HepG2 (cell line): Measurements from ENCODE around the gene C22orf15. TPM values are rescaled to one million over a fixed set of nuclear protein-coding genes. Genes with fewer than 3 reads are reported as not detected.
A peak's percentile ranks its signal among the peaks of the same experiment; 100 is the strongest.

Experiments used
- ARHGAP35 ChIP-seq: sonication (generic); formaldehyde crosslinking; IDR thresholded peaks from 2 replicates; pipeline ENCODE4 v1.9.0; 2022; ENCODE audit warnings: mild to moderate bottlenecking, inconsistent platforms, moderate library complexity, missing genetic modification reagents, borderline replicate concordance
- CENPT ChIP-seq: sonication (generic); formaldehyde crosslinking; IDR thresholded peaks from 2 replicates; pipeline ENCODE4 v1.8.0; 2022; ENCODE audit warnings: low read depth, mild to moderate bottlenecking, moderate library complexity, missing genetic modification reagents
- HDAC1 ChIP-seq: sonication (generic); formaldehyde crosslinking; IDR thresholded peaks from 2 replicates; pipeline ENCODE4 v1.5.1; 2020; ENCODE audit warnings: mild to moderate bottlenecking, missing genetic modification reagents
- HOXA9 ChIP-seq: sonication (generic); formaldehyde crosslinking; IDR thresholded peaks from 2 replicates; pipeline ENCODE4 v1.8.1; 2022; ENCODE audit warnings: missing genetic modification reagents, mild to moderate bottlenecking, moderate library complexity, borderline replicate concordance
- MED13 ChIP-seq: sonication (generic); formaldehyde crosslinking; IDR thresholded peaks from 2 replicates; pipeline ENCODE4 v1.5.0; 2020; ENCODE audit warnings: missing genetic modification reagents
- SIN3A ChIP-seq: IDR thresholded peaks from 2 replicates; pipeline ENCODE4 v1.6.1; 2011; ENCODE audit warnings: low read depth, mild to moderate bottlenecking, control low read depth, low read length, borderline replicate concordance
- TAF15 ChIP-seq: fragments of 200-400 bp; formaldehyde crosslinking; IDR thresholded peaks from one replicate; pipeline ENCODE4 v1.6.1; 2018; ENCODE audit warnings: mild to moderate bottlenecking, low read depth, low read length; ENCODE audit not compliant: poor library complexity, severe bottlenecking
- TBX3 ChIP-seq: fragments of 450-650 bp; IDR thresholded peaks from 2 replicates; pipeline ENCODE4 v1.6.1; 2017; ENCODE audit warnings: antibody characterized with exemption, mild to moderate bottlenecking, inconsistent platforms, borderline replicate concordance
- TEAD3 ChIP-seq: optimal IDR thresholded peaks from 2 replicates; pipeline ENCODE3; 2016; ENCODE audit warnings: borderline replicate concordance
- TMF1 ChIP-seq: sonication (generic); formaldehyde crosslinking; IDR thresholded peaks from 2 replicates; pipeline ENCODE4 v1.8.1; 2022; ENCODE audit warnings: low read depth, missing genetic modification reagents
- ZBTB38 ChIP-seq: sonication (generic); formaldehyde crosslinking; IDR thresholded peaks from 2 replicates; pipeline ENCODE4 v1.5.1; 2020; ENCODE audit warnings: mild to moderate bottlenecking, missing genetic modification reagents
- ZIK1 ChIP-seq: sonication (generic); formaldehyde crosslinking; IDR thresholded peaks from 2 replicates; pipeline ENCODE4 v1.5.0; 2020; ENCODE audit warnings: mild to moderate bottlenecking, low read depth, missing genetic modification reagents, borderline replicate concordance
- ZKSCAN8 ChIP-seq: IDR thresholded peaks from 2 replicates; pipeline ENCODE4 v1.6.1; 2016; ENCODE audit warnings: borderline replicate concordance, missing genetic modification reagents, missing compliant biosample characterization
- ZNF160 ChIP-seq: sonication (generic); formaldehyde crosslinking; IDR thresholded peaks from 2 replicates; pipeline ENCODE4 v1.8.0; 2022; ENCODE audit warnings: mild to moderate bottlenecking, inconsistent platforms, missing genetic modification reagents
- ZNF337 ChIP-seq: sonication (generic); formaldehyde crosslinking; IDR thresholded peaks from 2 replicates; pipeline ENCODE4 v1.5.1; 2020; ENCODE audit warnings: missing genetic modification reagents, low read depth, mild to moderate bottlenecking, borderline replicate concordance
- ZNF652 ChIP-seq: IDR thresholded peaks from 2 replicates; pipeline ENCODE4 v1.6.1; 2016; ENCODE audit warnings: low read depth, borderline replicate concordance
- ZNF672 ChIP-seq: sonication (generic); formaldehyde crosslinking; IDR thresholded peaks from 2 replicates; pipeline ENCODE4 v1.8.1; 2022; ENCODE audit warnings: missing genetic modification reagents
- ZSCAN25 ChIP-seq: sonication (generic); formaldehyde crosslinking; IDR thresholded peaks from 2 replicates; pipeline ENCODE4 v1.8.0; 2022; ENCODE audit warnings: mild to moderate bottlenecking, missing genetic modification reagents
- polyA plus RNA-seq, 8 experiments: library from polyadenylated mRNA; depleted of rRNA in 3 of 8; stranded (reverse) in 7 of 8; unstranded in 1 of 8; fragments of >200 nt; fragmentation: Illumina TruSeq in 4 of 8; extraction: Trizol in 4 of 8; gene quantifications; 2 replicates each; pipeline versions ENCODE4 v1.2.1 to v1.2.3, GENCODE V29; 2011 to 2016; ENCODE audit warnings: low read depth in 4 of 8, missing spikeins in 1 of 8, mixed read lengths in 1 of 8; ENCODE audit not compliant: insufficient read depth in 1 of 8
- total RNA-seq, 5 experiments: library from RNA; depleted of rRNA; stranded (reverse); fragments of >200 nt; fragmentation: Illumina TruSeq; extraction: Trizol; gene quantifications; 2 replicates each; pipeline ENCODE4 v1.2.3, GENCODE V29; 2016; ENCODE audit warnings: low read depth in 1 of 5
- TF ChIP-seq, protein P1 (sequence below): sonication (generic); IDR thresholded peaks from 2 replicates; pipeline ENCODE4 v1.6.1; 2016; ENCODE audit warnings: low read depth, borderline replicate concordance
- TF ChIP-seq, protein P2 (sequence below): IDR thresholded peaks from 2 replicates; pipeline ENCODE4 v1.6.1; 2016; ENCODE audit warnings: missing biosample characterization, missing genetic modification reagents, low read depth
- TF ChIP-seq, protein P3 (sequence below): sonication (generic); formaldehyde crosslinking; IDR thresholded peaks from 2 replicates; pipeline ENCODE4 v1.4.0; 2020; ENCODE audit warnings: mild to moderate bottlenecking, low read depth, missing genetic modification reagents
- TF ChIP-seq, protein P4 (sequence below): sonication (generic); formaldehyde crosslinking; IDR thresholded peaks from 2 replicates; pipeline ENCODE4 v1.5.0; 2020; ENCODE audit warnings: missing genetic modification reagents
- TF ChIP-seq, protein P5 (sequence below): IDR thresholded peaks from 2 replicates; pipeline ENCODE4 v1.6.1; 2016; ENCODE audit warnings: low read depth, control low read depth

C22orf15 gene
- total and polyA plus RNA-seq, 2 of the 13 experiments (the other 11 are each of a cell fraction or from before 2014, with no cell fraction given) = not detected

DNA sequence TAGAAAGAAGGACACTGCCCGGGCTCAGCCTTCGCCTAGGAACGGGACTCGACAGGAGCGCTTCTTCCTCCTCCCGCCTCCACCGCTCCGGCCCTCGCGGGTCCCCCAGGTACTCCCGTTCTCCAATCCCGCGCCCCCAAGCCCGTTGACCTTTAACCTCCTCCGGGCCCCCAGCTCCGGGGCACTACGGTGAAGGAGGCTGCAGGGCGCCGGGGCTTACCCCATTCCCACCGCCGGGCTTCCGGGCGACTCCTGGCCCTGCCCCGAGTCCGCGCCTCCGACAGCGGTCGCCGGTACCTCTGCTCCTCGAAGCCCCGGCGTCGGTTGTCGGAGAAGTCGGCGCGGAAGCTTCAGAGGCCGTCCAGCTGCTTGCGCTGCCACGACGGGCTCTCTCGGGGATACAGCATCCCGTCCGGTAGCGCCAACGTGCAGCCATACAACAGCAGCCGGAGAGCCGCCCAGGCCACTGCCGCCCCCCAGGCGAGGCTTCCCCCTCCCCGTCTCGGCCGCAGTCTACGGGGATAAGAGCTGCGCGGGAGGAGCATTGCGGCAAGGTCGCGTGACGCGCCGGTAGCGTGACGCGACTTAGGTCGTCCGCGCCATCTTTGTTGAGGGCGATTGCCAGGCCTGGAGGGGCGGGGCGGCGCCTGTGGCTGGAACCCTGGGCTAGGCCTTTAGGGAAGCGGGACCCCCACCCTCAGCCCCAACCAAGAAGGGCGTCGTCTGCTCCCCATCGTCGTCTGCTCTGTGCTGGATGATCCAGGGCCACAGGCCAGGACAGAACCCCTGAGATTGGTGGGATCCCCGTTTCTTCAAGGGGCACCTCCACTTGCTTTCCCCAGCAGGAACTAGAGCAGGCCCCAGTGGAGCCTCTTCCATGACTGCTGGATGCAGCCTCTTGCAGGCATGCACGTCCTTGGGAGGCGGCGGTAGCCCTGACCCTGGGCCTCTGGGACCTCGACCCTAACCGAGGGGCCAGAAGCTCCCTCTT is 45.7 kb upstream of the C22orf15 start (continued):
- TF ChIP-seq ARHGAP35 (CRISPR knock-in tag) = peak; percentile 41; the same call in 1 of the 2 replicates
- TF ChIP-seq, protein P1, sequence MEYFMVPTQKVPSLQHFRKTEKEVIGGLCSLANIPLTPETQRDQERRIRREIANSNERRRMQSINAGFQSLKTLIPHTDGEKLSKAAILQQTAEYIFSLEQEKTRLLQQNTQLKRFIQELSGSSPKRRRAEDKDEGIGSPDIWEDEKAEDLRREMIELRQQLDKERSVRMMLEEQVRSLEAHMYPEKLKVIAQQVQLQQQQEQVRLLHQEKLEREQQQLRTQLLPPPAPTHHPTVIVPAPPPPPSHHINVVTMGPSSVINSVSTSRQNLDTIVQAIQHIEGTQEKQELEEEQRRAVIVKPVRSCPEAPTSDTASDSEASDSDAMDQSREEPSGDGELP = 0 out of 2 replicates have a peak, but pooled peaks have one; percentile 35
- no peak; the same call in 1 of the 2 replicates for TF ChIP-seq SIN3A
- TF ChIP-seq ZNF337 (CRISPR knock-in tag) = peak; percentile 71; the same call in 1 of the 2 replicates
- TF ChIP-seq ZSCAN25 (CRISPR knock-in tag) = 0 out of 2 replicates have a peak, but pooled peaks have one; percentile 57
- peak; percentile 43 for TF ChIP-seq TEAD3 (CRISPR knock-in tag)
- TF ChIP-seq, protein P2, sequence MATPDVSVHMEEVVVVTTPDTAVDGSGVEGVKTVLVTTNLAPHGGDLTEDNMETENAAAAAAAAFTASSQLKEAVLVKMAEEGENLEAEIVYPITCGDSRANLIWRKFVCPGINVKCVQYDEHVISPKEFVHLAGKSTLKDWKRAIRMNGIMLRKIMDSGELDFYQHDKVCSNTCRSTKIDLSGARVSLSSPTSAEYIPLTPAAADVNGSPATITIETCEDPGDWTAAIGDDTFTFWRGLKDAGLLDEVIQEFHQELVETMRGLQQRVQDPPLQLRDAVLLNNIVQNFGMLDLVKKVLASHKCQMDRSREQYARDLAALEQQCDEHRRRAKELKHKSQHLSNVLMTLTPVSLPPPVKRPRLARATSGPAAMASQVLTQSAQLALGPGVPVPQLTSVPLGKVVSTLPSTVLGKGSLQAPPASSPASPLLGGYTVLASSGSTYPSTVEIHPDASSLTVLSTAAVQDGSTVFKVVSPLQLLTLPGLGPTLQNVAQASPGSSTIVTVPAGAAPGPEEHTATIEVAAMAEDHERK (CRISPR knock-in tag) = peak; percentile 87
- no peak for TF ChIP-seq ZNF652
- TF ChIP-seq ZBTB38 = peak; percentile 64; the same call in 1 of the 2 replicates
- peak; percentile 87 for TF ChIP-seq ZIK1 (CRISPR knock-in tag)
- TF ChIP-seq MED13 (CRISPR knock-in tag) = no peak
- TF ChIP-seq, protein P3, sequence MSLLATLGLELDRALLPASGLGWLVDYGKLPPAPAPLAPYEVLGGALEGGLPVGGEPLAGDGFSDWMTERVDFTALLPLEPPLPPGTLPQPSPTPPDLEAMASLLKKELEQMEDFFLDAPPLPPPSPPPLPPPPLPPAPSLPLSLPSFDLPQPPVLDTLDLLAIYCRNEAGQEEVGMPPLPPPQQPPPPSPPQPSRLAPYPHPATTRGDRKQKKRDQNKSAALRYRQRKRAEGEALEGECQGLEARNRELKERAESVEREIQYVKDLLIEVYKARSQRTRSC (CRISPR knock-in tag) = no peak
- peak; percentile 76 for TF ChIP-seq CENPT (CRISPR knock-in tag)
- TF ChIP-seq, protein P4, sequence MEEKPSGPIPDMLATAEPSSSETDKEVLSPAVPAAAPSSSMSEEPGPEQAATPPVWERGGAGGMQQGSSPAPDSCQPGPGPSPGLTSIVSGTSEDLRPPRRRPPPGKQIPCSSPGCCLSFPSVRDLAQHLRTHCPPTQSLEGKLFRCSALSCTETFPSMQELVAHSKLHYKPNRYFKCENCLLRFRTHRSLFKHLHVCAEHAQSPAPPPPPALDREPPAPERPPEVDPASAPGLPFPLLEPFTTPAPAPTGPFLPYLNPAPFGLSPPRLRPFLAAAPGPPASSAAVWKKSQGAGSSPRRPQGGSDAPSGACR = peak; percentile 64; the same call in 1 of the 2 replicates
- TF ChIP-seq TBX3 = no peak
- peak; percentile 83; the same call in 1 of the 2 replicates for TF ChIP-seq ZNF160 (CRISPR knock-in tag)
- TF ChIP-seq HDAC1 (CRISPR knock-in tag) = peak; percentile 96
- TF ChIP-seq ZNF672 (CRISPR knock-in tag) = no peak
- TF ChIP-seq TAF15 = no peak
- no peak for TF ChIP-seq HOXA9
- TF ChIP-seq, protein P5, sequence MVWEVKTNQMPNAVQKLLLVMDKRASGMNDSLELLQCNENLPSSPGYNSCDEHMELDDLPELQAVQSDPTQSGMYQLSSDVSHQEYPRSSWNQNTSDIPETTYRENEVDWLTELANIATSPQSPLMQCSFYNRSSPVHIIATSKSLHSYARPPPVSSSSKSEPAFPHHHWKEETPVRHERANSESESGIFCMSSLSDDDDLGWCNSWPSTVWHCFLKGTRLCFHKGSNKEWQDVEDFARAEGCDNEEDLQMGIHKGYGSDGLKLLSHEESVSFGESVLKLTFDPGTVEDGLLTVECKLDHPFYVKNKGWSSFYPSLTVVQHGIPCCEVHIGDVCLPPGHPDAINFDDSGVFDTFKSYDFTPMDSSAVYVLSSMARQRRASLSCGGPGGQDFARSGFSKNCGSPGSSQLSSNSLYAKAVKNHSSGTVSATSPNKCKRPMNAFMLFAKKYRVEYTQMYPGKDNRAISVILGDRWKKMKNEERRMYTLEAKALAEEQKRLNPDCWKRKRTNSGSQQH = peak; percentile 62; the same call in 1 of the 2 replicates
- TF ChIP-seq ZKSCAN8 (CRISPR knock-in tag) = peak; percentile 74; the same call in 1 of the 2 replicates
- TF ChIP-seq TMF1 (CRISPR knock-in tag) = peak; percentile 95
